GM10847 (cell line): ENCODE measurements around the gene CEP95.

Experiments used
- POLR2A ChIP-seq: IDR thresholded peaks from 2 replicates; pipeline ENCODE4 v1.6.1; 2011; ENCODE audit not compliant: insufficient read length; ENCODE audit errors: extremely low read depth

Gene CEP95

GRCh38 chr17:64574646-64575045, 67.9 kb downstream of the CEP95 start:
- no peak for TF ChIP-seq POLR2A

GRCh38 chr17:64575431-64575830, 68.7 kb downstream of the CEP95 start:
- TF ChIP-seq POLR2A = no peak

GRCh38 chr17:64579917-64580316, 73.1 kb downstream of the CEP95 start:
- TF ChIP-seq POLR2A = no peak

DNA sequence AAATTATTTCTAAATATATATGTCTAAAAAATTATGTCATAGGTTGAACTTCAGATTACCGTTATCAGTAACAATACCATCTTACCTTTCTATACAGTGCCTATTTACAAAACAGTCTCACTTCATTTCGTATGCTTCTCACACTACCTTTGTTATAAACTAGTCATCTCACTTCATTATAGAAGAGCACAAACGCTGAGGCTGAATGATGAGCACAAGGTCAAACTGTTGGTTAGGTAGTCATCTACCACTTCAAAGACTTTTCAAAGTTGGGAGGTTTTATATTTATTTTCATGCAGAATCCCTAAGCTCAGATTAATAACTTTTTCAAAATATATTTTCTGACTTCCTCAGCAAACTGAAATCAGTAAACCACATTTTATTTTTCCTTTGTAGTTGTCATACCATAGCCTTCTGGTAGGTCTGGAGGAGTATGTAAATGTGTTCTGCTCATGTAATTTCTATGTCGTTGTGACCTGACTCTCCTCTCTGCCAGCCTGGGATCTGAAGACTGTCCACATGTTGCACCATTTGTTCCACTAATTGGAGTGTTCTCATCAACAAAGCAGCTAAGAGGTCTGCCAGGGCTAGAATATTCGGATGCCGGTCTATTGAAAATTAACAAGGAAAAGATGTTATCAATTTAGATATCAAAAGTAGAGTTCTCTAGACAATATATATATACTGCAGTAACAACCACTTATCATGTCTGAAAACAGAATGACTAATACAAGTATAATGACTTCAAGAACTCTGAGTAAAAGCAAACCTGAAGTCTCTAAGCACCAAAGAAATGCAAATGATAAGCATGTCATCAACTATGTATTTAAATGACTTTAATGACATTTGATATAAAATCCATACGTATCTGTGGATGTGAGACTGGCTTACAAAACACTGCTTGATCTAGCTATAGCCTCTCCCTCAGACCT, 73.9 kb downstream of the CEP95 start:
- TF ChIP-seq POLR2A = no peak

- TF ChIP-seq POLR2A = no peak
Measured at GRCh38 chr17:64583038-64583437, 76.3 kb downstream of the CEP95 start.

GRCh38 chr17:64585146-64585545, 78.4 kb downstream of the CEP95 start:
- TF ChIP-seq POLR2A = no peak
